Measurements from ENCODE around the gene ARL5A.

ARL5A gene

DNA sequence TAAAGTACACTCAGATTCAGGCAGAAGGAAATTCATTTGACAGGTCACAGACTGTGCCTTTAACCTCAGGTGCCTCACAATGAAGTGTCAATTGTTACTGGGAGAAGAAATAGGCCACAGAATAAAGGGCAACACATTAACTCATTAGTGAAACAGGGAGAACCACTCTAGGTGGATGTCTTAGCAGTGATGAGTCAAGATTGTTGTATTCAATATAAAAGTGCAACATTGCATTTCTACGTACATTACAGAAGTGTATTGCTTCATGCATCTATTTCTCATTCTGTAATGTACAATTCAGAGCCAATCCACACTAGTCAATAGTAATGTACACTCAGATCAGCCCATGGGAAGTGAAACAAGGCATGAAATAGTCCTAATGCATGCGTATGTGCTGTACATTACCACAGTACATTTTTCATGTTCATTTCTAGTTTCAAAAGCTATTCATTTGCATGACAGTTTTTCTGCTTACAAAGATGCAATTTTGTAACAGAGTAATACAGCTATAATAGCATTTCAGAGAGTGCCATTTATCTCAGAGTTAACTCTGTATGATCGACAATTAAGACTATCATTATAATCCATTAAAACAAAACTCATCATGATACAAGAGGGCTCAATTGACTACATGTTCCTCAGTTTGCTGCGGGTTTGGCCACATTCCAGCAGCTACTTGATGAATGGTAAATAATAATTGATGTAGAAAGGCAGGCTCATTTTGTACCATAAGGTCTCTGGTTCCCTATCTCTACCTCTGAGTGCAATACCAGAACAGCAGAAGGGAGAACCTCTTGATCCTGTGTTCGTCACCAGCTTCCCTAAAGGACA is 12.2 kb upstream of the ARL5A start:
- FAIRE-seq, result no peak
- no peak for DNase-seq (ENCODE audit: low spot score)

DNA sequence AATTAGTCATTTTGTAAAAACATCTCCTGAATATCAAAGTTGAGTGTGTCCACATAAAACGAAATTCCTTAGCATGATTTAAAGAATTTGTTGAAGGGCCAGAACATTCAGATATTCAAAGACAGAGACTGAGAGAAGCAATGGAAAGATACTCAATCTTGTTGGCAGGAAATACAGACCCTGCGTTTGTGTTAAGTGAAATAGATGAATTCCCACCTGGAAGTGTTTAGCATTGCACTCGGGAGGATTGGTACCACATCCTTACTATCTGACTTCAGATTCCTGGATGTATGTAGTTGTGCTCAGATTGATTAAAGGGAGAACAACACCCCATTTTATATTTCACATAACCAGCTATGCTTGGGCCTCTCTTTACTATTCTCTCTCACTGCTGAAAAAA is 9.7 kb upstream of the ARL5A start:
- no peak for FAIRE-seq

DNA sequence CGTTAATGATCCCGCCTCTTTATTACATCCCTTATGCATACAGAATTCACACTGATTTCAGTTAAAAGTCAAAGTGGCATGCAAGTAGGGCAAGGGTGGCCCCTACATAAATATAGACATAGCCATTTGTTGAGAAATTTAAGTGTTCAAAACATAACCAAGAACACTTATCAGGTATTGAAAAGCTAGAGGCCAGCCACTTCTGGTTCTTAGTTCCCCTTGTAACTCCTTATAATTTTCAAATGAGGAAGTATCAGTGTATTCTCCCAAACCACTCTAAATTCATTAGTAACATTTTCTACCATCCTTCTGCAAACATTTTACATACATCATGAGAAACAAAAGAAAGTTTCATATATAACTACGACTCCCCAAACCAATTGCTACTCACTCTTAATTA is 5.8 kb upstream of the ARL5A start:
- FAIRE-seq (no peak), DNase-seq (ENCODE audit: low spot score) (no peak)

More for the DNA sequence above, 9.7 kb upstream of the ARL5A start:
- no peak for DNase-seq (ENCODE audit: low spot score)

DNA sequence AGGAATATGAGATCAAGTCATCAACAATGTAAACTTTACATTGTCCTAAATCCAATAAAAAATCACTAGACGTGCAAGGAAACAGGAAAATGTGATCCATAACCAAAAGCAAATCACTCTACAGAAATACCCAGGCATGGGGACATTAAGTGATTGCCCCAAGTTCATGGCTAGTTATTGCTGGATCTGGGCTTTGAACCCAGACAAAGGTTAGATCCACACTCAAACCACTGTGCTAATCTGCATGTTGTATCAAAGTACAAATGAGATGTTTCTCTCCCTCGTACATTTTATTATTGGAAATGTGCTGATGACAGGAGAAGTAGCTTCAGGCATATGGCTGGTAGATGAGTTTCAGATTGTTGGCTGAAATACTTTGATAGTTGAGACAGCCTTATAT is 2.7 kb upstream of the ARL5A start:
- DNase-seq (ENCODE audit: low spot score) (no peak), FAIRE-seq (no peak)

DNA sequence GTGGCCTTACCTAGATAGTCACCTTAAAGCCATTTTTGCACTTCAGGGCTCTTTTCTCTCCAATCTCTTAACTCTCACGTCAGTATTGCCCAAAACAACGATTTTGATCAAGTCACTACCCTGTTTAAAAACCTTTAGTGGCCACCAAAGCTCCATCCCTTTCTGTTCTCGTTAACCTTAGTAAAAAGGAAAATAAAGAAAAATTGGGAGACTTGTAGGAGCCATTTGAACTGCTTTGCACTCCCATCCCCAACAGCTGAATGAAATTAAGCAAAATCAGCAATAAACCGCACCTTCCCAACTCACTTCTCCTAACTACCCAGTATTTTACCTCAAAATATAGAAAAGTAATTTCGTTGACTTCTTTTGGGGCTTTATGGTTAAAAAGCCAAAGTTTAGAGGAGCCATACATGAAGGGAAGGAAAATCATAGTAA is 686 bp upstream of the ARL5A start:
- DNase-seq (ENCODE audit: low spot score) (no peak), FAIRE-seq (no peak)

DNA sequence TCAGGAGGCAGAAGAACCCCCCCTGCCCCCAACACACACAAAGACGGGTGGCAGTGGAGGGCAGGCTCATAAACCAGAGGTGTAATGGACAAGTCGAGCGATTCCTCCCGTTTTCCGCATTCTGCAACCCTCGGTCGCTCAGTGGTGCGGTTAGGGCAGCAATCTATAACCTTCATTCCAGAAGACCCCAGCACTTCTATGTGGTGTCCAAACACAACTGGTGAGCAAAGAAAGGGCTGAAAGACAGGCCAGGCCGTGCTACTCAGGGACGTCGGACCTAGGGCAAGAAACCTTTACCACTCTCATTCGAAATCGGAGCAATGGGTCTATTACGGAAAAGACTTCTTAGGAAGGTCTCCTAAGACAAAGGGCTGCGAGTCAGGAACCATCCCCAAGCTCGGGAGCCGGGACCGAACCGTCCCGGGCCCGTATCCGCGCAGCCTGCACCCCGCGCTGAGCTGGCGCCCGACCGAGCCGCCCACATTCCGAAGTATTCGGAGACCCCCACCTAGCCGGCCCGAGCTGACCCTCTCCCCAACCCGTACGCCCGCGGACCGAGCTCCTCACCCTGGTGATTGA is 568 bp downstream of the ARL5A start:
- FAIRE-seq, result no peak
- DNase-seq (ENCODE audit: low spot score), result no peak

DNA sequence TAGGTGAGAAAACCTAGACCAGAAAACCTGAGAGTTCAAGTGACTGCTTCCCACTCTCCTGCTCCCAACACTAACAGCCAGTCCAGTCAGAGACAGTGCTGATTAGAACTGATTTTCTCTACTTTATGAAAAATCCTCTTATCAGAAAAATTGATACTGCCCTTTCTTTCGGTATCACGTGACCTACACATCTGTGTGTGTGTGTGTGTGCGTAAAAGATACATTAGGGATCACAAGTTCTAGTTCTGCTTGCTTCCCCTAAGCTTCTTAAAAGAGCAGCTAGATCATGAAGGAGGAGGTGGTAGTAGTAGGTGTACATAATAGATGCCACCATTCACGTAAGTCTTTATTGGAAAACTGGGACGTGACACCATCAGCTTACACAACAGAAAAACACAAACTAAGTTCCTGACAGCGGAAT is 1.5 kb downstream of the ARL5A start:
- no peak for FAIRE-seq
- DNase-seq (ENCODE audit: low spot score), result no peak

DNA sequence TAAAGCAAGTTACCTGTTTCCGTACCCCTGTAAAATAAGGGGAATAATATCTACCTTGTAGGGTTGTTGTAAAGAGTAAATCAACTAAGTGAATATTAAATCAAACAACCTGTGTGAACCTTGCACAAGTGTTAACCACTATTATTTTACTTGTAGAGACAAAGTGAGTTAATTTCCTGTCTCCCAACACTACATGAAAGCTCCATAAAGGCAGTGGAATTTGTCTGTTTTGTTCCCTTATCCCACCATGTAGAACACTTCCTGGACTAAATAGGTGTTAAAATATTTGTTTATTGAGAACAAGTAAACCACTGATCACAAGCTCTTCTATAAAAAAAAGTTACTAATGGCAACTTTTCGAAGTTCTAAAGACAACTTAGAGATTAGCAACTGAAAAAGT is 3.3 kb downstream of the ARL5A start:
- no peak for FAIRE-seq
- DNase-seq (ENCODE audit: low spot score), result no peak

DNA sequence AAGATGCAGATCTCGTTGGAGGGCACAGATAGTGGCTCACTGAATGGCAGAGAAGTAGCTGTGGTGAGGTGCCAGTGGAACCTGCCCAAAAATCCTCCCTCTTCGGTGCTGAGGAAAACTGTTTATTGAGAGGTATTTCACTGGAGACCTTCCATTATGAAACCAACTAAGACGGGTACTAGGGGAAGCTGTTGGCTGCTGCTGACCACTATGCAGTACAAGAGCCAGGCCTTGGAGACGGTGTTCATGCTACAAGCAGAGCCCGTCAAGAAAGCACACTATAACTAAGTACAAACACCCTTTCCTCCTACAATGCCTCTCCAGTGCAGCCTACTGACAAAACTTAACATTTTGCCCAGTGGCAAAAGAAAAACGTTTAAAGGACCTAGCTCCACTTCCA is 4.6 kb downstream of the ARL5A start:
- DNase-seq (ENCODE audit: low spot score) (no peak), FAIRE-seq (no peak)

DNA sequence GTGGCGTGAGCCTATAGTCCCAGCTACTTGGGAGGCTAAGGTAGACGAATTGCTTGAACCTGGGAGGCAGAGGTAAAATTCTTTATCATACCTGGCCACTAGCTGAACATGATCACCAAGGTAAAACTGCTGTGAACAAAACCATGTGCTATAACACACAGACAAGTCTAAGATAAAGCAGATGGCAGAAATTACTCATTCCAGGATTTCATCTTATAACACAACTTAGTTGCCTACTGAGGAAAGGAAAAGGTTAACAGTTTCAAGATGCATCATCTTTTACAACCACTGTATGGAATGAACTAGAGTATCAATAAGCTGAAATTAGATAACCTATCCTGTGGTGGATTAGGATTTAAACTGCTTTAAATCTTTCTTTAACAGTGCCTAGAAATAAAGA is 8.3 kb downstream of the ARL5A start:
- DNase-seq (ENCODE audit: low spot score) (no peak), FAIRE-seq (no peak)

DNA sequence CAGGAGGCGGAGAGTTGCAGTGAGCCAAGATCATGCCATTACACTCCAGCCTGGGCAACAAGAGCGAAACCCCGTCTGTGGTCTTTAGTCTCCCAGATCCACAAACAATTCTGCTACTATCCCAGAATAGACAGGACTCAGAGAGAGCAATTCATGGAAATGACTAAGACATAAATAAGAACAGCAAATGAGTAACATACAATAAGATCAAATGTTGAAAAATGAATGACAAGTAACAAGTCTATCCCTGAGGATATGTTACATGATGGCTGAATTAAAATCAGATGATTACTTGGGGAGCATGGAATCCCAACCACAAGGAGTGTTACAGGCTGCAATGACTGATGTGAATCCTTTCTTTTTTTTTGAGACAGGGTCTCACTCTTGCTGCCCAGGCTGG is 10.3 kb downstream of the ARL5A start:
- DNase-seq (ENCODE audit: low spot score) (no peak), FAIRE-seq (no peak)

DNA sequence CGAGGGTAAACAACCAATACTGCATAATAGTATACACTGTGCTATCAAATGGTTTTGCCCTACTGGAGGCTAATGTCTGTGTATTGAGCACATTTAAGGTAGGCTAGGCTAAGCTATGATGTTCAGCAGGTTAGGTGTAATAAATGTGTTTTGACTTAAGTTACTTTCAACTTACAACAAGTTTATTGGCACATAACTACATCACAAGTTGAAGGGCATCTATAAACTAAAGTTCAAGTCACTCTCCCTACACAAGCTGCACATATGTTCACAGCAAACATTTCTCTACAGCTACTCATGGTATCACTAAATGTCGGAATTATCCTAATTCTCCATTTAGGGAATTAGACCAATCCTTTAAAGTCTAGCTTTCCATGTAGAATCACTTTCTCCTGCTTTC is 11.4 kb downstream of the ARL5A start:
- no peak for FAIRE-seq
- DNase-seq (ENCODE audit: low spot score), result no peak

DNA sequence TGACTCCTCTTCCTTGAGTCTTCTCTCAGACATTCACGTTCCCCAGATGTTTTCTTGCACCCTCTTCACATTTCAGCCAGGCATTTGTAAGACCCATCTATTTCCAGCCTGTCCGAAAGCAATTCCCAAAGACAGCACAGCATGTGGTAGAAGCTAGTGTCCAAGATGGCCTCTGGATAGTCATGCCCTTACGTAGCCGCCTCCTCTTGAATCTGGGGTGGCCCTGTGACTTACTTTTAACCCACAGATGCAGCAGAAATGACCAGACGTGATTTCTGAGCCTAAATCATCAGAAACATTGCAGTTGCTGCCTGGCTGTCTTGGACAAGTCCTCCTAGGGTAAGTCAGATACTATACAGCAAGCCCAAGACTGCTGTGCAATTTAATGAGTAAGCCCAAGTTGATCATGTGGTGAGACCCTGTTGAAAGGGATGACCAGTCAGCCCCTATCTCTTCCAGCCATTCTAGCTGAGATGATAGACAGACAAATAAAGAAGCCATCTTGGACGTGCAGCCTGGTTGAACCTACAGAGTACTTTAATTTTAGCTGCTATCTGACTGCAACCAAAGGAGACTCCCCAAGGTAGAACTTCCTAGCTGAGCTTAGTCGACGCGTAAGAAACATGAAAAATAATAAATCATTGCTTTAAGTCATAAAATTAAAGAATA is 12.3 kb downstream of the ARL5A start:
- no peak for DNase-seq (ENCODE audit: low spot score)
- no peak for FAIRE-seq

DNA sequence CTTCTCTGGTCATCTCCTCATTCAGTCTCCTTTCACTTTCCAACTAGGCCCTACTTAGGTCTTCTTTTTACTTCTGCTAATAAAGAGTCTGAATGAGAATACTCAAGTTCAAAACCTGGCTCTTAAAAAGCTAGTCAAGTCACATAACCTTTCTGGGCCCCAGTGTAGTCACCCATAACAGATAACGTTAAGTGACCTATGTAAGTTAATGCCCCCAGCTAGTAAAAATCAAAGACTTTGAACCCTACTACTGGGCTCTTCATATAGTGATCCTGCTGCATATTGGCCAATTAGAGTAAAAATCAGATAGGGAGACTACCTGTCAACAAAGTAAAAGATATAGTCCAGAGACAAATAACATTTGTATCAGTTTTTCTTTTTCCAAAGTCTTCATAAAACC is 17.7 kb downstream of the ARL5A start:
- no peak for FAIRE-seq
- DNase-seq (ENCODE audit: low spot score), result no peak

DNA sequence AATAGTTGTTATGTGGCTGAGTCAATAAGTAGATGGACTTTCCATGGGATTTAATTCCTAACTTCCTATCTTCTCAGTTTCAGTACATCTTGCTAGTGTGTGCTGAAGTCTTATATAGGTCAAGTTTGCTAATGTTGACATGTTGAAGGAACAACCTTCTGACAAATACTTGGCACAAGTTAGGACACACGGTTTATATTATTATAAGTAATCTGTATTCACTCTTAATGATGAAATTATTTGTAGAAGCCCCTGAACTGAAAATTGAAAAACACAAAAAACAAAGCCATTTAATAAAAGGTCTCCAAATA is 19.2 kb downstream of the ARL5A start:
- DNase-seq (ENCODE audit: low spot score) (no peak), FAIRE-seq (no peak)

DNA sequence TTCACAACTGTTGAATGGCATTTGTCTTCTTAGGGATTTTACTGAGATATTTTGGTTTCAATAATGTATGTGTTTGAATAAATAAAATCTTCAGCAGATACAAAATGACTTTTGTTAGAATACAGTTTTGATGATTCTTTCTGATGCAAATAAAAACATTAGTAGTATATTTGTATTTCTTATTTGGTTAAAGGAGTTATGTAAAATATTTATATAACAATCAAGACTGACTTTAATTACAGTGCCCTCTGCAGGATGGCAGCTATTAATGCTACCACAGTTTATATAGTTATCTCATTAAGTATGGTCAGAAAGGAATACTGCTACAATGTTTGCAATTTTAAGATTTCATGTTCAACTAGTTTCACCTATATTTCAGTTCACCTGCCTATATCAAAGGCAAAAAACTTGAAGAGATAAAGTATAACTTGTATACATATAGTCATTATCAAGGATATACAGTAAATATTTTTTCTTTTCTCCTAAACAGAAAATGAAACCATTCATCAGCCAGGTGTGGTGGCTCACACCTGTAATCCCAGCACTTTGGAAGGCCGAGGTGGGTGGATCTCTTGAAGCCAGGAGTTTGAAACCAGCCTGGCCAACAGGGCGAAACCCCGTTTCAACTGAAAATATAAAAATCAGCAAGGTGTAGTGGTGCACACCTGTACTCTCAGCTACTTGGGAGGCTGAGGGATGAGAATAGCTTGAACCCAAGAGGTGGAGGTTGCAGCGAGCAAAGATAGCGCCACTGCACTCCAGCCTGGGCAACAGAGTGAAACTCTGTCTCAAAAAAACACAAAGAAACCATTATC is 19.8 kb downstream of the ARL5A start:
- FAIRE-seq (peak; percentile 80), DNase-seq (ENCODE audit: low spot score) (peak; percentile 12)

DNA sequence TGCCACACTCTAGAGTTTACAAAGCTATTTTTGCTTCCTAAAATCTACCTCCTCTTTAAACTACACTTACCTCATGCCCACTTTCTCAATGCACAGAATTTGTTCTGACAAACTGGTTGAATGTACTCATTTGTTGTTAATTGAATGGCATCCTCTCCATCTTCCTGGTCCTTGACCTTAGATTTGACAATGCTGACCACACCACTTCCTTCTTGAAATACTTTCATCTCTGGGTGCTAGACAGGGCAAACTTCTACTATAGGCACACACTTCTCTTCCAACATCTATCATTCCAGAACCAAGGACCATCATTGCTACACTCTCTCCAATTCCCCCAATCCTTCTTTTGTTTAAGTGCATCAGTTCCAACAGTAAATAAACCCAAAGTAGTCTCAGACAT is 22.3 kb downstream of the ARL5A start:
- FAIRE-seq (no peak), DNase-seq (ENCODE audit: low spot score) (no peak)

DNA sequence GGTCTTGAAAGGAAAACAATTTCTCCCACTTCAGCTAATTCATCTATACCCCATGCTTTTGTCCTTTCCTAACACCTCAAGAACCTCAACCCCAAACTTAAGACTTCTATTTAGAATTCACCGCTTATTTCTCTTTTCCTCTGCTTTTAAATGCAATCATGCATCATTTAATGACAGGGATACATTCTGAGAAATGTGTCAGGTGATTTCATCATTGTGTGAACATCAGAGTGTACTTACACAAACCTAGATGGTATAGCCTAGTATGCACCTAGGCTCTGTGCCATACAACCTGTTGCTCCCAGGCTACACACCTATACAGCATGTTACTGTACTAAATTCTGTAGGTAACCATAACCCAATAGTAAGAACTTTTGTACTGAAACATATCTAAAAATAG is 22.9 kb downstream of the ARL5A start:
- DNase-seq (ENCODE audit: low spot score) (no peak), FAIRE-seq (no peak)

DNA sequence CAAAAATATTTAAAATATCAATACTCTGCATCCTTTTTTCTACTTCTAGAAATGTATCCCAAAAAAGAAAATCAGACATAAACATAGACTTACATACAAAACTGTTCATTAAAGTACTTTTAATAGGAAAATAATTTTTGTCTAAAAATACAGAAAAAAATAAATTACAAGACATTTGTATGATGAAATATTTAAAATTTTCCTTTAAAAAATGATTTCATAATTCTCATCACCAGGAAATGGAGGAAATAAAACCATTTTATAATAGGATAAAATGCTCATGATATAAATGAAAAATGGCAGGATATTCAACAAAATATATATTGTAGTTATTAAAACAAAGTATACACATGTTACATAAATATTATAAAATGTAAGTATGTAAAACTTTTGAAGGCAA is 24.4 kb downstream of the ARL5A start:
- DNase-seq (ENCODE audit: low spot score) (no peak), FAIRE-seq (peak; percentile 54)

DNA sequence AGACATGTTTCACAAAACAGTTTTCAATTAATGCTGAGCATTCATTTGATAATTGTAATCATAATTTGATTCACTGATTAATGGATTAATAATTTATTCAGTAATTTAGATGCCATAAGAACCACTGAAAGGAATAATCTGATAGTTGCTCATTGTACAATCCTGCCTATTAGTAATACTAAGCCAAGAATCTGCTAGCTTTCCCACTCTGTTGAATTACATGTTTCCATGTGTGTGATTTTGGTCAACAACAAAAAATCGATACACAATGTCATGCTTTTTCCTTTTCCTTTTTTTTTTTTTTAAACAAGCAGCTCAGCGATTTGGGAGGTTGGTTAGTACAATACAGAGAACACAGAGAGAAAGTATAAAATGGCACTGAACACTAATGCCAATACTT is 25.9 kb downstream of the ARL5A start:
- no peak for DNase-seq (ENCODE audit: low spot score)
- FAIRE-seq, result no peak

DNA sequence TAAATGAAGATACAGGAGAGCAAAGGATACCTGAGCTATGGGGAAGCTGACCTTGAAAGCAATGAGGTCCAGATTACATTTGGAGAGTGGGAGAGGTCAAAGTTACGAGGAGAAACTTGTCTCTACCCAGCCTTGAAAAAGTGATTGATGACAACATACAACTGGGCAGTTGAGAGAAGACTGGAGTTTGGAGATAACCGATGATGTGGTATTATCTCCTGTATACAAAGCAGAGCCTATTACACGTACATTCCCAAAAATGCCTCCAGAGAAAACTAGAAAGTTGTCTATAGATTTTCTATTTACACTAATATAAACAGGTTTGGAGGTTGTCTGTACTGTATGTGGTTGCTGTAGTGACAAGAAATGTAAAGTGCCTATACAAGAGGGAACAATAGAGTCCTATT is 28.3 kb downstream of the ARL5A start:
- FAIRE-seq (no peak), DNase-seq (ENCODE audit: low spot score) (no peak)

DNA sequence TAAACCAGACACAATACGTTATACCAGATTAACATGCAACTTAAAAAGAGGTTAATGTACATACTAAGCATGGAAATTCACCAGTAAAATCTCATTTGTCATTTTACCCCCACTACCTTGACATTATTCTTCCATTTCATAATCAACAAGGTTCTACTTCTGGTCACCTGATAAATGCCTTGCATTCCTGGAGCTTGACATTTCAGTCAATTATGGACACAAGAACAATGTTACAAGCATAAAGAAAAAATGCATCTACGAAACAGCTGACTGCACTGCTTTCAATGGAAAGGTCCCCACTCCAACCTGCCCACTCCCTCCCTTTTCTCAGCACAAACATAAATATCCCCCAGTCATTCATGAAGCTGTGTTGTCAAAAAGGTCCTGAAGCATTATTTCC is 31.4 kb downstream of the ARL5A start:
- FAIRE-seq, result peak; percentile 4

More for the DNA sequence above, 31.4 kb downstream of the ARL5A start:
- DNase-seq (ENCODE audit: low spot score), result no peak
